ENCODE measurements around the gene MTRF1.

Gene MTRF1

GRCh38 chr13:41289463-41289881 lies 26.1 kb upstream of the MTRF1 start:
- Histone ChIP-seq H3K36me3 (replicated peaks; ENCODE audit: insufficient read depth, low read length) (no peaks in the 10 kb centered on the region), H3K4me2 (ENCODE audit: low read depth, low read length) (no peak overlapping the region)
- DNase-seq: no peak

GRCh38 chr13:41286370-41286769 lies 23.0 kb upstream of the MTRF1 start:
- Histone ChIP-seq H3F3A (ENCODE audit: insufficient read depth, low read length) (no peaks in the 10 kb centered on the region), H3K9me3 (replicated peaks; ENCODE audit: insufficient read depth, low read length) (no peaks in the 10 kb centered on the region), H3K27me3 (replicated peaks; ENCODE audit: insufficient read depth, low read length) (no peaks in the 10 kb centered on the region), H3K27ac (ENCODE audit: low read length) (no peak overlapping the region), H3K9me2 (replicated peaks; ENCODE audit: insufficient read depth, low read length) (no peaks in the 10 kb centered on the region), H3K4me1 (ENCODE audit: low read length) (no peaks in the 10 kb centered on the region), H3K79me2 (ENCODE audit: low read length) (no peaks in the 10 kb centered on the region), H2AFZ (ENCODE audit: low read length) (no peak overlapping the region), H3K4me3 (ENCODE audit: low read length) (no peak overlapping the region), H3K36me3 (replicated peaks; ENCODE audit: insufficient read depth, low read length) (no peaks in the 10 kb centered on the region), H3K9ac (ENCODE audit: low read length) (no peak overlapping the region), H4K20me1 (ENCODE audit: insufficient read depth, low read length) (no peaks in the 10 kb centered on the region), H3K4me2 (ENCODE audit: low read depth, low read length) (no peak overlapping the region)
- TF ChIP-seq CTCF (IDR thresholded peaks at IDR 0.05; ENCODE audit: low read length) (no peak), EZH2 (optimal IDR thresholded peaks at IDR 0.05; ENCODE audit: low read depth, low read length) (no peak), EZH2phosphoT487 (IDR thresholded peaks at IDR 0.05; ENCODE audit: low read length) (no peak)
- DNase-seq: no peak

More at GRCh38 chr13:41289463-41289881, 26.1 kb upstream of the MTRF1 start:
- TF ChIP-seq EZH2 (optimal IDR thresholded peaks at IDR 0.05; ENCODE audit: low read depth, low read length) (no peak), CTCF (IDR thresholded peaks at IDR 0.05; ENCODE audit: low read length) (no peak), EZH2phosphoT487 (IDR thresholded peaks at IDR 0.05; ENCODE audit: low read length) (no peak)
- Histone ChIP-seq H3K79me2 (ENCODE audit: low read length) (no peaks in the 10 kb centered on the region), H3F3A (ENCODE audit: insufficient read depth, low read length) (no peaks in the 10 kb centered on the region), H3K27ac (ENCODE audit: low read length) (no peak overlapping the region), H3K4me1 (ENCODE audit: low read length) (no peaks in the 10 kb centered on the region), H3K9me2 (replicated peaks; ENCODE audit: insufficient read depth, low read length) (no peaks in the 10 kb centered on the region), H3K9ac (ENCODE audit: low read length) (no peak overlapping the region), H4K20me1 (ENCODE audit: insufficient read depth, low read length) (no peaks in the 10 kb centered on the region), H2AFZ (ENCODE audit: low read length) (no peak overlapping the region), H3K4me3 (ENCODE audit: low read length) (no peak overlapping the region), H3K9me3 (replicated peaks; ENCODE audit: insufficient read depth, low read length) (no peaks in the 10 kb centered on the region), H3K27me3 (replicated peaks; ENCODE audit: insufficient read depth, low read length) (no peaks in the 10 kb centered on the region)

GRCh38 chr13:41284512-41285288 lies 21.3 kb upstream of the MTRF1 start:
- H3K36me3 ChIP-seq (replicated peaks; ENCODE audit: insufficient read depth, low read length): no peaks in the 10 kb centered on the region
- DNase-seq: no peak
- no peak overlapping the region for H3K4me2 ChIP-seq (ENCODE audit: low read depth, low read length)
- H3K9ac ChIP-seq (ENCODE audit: low read length): no peak overlapping the region
- H3K27ac ChIP-seq (ENCODE audit: low read length): no peak overlapping the region
- H3K79me2 ChIP-seq (ENCODE audit: low read length): no peaks in the 10 kb centered on the region
- H3F3A ChIP-seq (ENCODE audit: insufficient read depth, low read length): no peaks in the 10 kb centered on the region
- H4K20me1 ChIP-seq (ENCODE audit: insufficient read depth, low read length): no peaks in the 10 kb centered on the region
- no peaks in the 10 kb centered on the region for H3K9me2 ChIP-seq (replicated peaks; ENCODE audit: insufficient read depth, low read length)
- H3K27me3 ChIP-seq (replicated peaks; ENCODE audit: insufficient read depth, low read length): no peaks in the 10 kb centered on the region
- TF ChIP-seq EZH2 (optimal IDR thresholded peaks at IDR 0.05; ENCODE audit: low read depth, low read length) (no peak), EZH2phosphoT487 (IDR thresholded peaks at IDR 0.05; ENCODE audit: low read length) (no peak), CTCF (IDR thresholded peaks at IDR 0.05; ENCODE audit: low read length) (no peak)
- no peak overlapping the region for H3K4me3 ChIP-seq (ENCODE audit: low read length)
- H3K9me3 ChIP-seq (replicated peaks; ENCODE audit: insufficient read depth, low read length): no peaks in the 10 kb centered on the region
- H3K4me1 ChIP-seq (ENCODE audit: low read length): no peaks in the 10 kb centered on the region
- no peak overlapping the region for H2AFZ ChIP-seq (ENCODE audit: low read length)

All from MM.1S (cell line).